GM18505 (cell line): ENCODE results near the gene RHBDF1.

ENCODE experiments used
- ATAC-seq: cut with Tn5 transposase; IDR thresholded peaks from one replicate; pipeline ENCODE4 v1.9.1; 2021; ENCODE audit not compliant: unreplicated experiment
- POLR2A ChIP-seq: IDR thresholded peaks from 4 replicates; pipeline ENCODE4 v1.6.1; 2011; ENCODE audit warnings: borderline replicate concordance; ENCODE audit not compliant: insufficient read depth, insufficient read length; ENCODE audit errors: extremely low read depth

RHBDF1 gene

DNA sequence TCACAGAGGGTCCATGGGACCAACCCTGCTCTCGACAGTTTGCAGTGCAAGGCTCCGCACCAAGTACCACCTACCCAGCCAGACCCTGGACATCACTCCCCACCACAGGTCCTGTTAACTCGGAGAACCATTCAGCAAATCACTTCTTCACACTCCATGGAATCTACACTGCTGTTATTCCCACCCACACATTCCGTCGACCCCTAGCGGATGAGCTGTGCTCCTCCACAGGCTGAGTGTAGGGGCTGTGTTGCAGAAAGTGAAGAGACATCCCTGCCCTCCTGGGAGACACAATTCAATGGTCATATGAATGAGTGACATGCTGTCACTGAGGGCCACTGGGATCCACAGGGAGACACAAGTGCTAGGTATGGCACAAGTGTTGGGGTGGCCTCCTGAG lies 33.1 kb upstream of the RHBDF1 start:
- ATAC-seq = no peak
- TF ChIP-seq POLR2A = no peak

DNA sequence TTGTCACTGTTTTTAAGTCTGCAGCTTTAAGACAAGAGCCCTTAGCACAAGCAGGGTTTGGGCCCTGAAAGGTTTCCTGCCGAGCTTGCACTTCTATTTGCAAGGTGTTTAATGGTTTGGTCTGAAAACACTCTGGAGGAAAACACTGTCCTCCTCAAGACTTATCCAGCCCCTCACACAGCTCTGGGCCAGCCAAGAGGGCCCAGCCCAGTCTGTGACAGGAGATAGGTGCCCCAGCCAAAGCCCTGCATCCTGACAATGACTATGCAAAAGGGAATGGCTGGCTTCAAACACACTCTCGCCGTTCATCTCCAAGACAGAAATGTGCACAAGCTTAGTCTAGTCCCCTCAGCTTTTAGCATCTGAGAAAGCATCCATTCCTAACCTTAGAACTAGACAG lies 32.5 kb upstream of the RHBDF1 start:
- no peak for TF ChIP-seq POLR2A
- ATAC-seq = no peak

DNA sequence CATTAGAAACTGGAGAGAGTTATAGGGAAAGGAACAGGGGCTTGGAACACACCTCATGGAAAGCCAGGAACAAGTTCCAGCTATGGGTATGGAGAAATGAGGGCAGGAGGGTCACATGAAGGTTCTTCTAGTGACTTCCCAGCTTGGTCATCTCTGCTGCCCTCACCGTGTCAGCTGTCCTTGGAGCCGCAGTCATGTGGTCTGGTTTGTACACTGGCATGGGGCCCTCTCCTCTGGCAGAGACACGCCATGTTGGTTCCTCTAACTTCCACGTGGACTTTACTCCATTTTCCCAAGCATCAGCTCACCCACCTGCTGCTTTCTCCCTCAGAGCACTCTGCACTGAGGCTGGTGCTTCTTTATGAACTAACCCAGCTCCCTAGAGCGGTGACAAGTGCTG lies 31.9 kb upstream of the RHBDF1 start:
- no peak for ATAC-seq
- no peak for TF ChIP-seq POLR2A

DNA sequence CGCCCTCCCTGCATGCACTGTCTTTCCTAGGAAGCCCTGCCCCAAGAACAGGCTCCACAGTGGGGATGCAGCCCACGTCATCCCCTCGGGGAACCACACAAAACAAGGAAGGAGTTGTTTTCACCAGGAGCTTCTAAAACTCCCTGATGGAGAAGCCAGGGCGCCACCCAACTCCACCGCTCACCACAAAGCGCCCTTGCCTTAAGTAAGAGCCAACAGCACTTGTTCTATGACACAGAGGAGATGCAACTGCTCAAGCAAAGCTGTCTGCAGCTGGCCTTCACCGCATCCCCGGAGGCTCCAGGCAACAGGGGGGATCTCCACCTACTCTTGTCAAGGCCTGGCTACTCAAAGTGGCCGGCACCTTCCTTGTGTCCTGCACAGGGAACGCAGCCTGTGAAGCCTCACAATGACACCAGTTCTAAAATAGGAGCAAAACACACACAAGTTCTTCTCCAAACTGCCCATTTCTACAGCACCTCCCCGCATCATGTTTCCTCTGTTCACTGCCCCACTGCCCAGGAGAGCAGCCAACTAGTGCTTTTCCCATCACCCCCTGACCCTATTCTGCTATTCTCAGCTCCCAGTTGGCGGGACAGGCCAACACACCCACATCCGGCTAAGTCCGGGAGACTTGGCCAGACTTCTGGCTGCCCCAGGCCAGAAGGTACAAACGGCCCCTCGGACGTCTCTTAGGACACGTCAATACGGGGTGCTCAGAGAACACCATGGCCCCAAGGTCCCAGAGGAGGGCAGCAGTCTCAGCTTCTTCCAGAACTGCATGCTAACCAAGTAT lies 29.8 kb upstream of the RHBDF1 start:
- no peak for ATAC-seq

DNA sequence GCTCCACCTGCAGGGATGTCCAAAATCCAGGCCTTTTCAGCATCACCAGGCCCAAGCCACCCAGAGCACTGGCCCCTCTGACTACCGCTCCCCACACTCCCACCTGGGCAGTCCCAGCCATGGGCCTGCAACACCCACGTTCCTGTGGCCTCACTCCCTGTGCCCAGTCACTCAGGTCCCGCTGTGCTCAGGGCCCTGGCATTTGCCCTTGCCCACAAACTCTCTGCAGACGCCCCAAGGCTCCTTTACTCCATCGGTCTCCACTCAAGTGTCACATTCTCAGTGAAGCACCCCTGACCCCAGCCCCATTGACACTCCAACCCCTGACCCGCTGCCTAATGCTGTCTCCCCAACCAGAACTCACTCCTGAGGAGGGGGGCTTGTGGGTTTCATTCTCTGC lies 29.2 kb upstream of the RHBDF1 start:
- TF ChIP-seq POLR2A = no peak
- ATAC-seq = no peak

More for the DNA sequence above, 29.8 kb upstream of the RHBDF1 start:
- no peak for TF ChIP-seq POLR2A

DNA sequence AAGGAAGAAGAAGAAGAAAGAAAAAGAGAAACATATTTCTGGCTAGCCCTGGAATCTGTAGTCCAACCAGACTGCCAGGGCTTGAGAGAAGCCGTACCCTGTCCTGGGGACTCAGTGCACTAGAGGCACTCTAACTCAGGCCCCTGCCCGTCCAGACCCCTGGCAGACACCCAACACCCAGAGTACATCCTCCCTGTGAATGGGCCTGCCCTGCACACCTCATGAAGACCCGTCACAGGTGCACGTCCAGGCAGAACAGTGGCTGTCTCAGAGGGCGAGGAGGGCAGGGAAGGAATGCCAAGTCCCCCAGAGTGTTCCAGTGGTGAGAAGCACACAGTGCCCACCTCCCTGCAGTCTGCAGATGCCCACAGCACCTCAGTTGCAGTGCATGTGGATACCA lies 28.6 kb upstream of the RHBDF1 start:
- no peak for ATAC-seq
- no peak for TF ChIP-seq POLR2A

DNA sequence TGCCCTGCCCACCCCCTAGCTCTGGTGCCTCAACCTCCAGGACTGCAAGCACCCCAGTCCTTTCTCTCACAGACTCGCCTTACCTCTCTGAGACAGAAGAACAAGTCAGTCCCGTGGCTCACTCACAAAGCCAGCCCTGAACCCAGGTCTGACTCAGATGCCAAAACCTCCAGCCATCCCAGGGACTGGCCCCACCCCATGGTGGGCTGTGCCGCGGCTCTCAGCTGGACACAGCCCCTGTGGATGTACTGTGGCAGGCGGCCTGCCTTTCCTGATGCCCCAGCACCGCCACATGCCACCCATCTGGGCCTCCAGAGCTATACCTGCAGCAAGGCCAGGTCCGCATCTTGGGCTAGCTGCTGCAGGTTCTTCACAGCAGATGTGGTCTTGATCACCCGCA lies 25.4 kb upstream of the RHBDF1 start:
- no peak for ATAC-seq
- TF ChIP-seq POLR2A = no peak

DNA sequence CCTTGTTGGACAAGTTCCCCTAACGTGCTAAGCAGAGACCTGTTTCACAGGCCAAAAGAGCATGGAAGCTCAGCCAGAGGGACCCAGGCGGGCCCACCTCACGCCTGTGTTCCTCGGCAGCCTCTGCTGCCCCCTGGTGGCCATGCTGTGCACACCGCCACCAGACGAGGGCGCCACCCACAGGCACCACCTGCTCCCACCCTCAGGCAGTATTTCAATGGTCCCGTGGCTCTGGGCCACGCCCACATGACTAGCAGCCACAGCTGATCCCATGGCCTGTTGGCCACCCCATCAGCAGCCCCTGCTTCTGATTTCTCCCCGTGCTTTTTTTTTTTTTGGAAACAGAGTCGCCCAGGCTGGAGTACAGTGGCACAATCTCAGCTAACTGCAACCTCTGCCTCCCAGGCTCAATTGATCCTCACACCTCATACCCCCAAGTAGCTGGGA lies 24.5 kb upstream of the RHBDF1 start:
- no peak for TF ChIP-seq POLR2A
- peak; percentile 76 for ATAC-seq

DNA sequence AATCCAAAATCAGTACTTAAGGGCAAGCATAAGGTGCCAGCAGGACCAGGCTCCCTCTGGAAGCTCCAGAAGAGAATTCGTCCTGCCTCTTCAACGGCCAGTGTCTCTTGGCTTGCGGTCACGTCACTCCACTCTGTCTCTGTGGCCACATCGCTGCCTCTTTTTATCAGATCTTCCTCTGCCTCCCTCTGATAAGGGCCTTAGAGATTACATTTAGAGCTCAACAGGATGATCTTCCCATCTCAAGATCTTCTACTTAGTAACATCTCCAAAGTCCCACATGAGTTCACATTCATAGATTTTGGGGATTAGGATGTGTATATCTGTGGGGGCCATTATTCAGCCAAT lies 22.5 kb upstream of the RHBDF1 start:
- ATAC-seq = no peak
- no peak for TF ChIP-seq POLR2A

DNA sequence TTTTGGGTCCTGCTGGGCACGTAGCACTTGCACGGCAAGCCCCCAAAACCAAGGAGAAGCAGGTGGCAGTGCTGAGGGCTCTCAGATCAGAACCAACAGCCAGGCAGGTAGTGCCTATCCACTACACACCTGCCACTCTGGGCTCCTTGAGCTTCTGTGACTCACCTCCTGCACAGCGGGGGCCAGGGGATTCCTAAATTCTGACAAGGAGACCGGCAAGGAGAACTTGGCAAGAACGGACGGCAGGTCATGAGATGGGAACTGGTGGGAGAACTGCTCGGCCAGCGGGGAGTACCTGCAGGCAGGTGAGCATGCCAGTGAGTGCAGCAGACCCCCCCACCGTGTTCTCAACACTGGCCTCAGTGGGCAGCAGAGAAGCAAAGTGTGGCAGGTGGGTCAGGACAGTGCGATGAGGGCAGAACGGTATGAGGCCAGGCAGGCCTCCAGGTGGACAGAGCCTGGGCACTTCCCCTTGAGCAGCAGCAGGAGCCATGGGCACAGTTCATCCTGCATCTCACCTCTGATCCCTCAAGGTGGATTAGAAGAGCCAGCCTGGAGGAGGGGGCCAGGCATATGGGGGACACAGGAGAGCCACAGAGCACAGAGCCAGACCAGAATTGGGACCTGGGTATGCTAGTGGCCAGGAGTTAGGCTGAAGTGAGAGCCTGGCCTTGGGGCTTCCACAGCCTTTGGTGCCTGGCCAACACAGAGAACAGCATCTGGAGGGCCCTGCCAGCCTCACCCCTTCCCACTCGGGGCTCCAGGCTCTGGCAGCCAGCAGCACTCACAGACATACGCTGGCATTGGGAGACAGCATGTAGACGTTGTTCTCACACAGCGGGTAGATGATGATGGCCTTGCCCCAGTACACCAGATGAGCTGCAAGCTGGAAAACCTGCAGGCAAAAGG lies 20.3 kb upstream of the RHBDF1 start:
- no peak for TF ChIP-seq POLR2A
- no peak for ATAC-seq

DNA sequence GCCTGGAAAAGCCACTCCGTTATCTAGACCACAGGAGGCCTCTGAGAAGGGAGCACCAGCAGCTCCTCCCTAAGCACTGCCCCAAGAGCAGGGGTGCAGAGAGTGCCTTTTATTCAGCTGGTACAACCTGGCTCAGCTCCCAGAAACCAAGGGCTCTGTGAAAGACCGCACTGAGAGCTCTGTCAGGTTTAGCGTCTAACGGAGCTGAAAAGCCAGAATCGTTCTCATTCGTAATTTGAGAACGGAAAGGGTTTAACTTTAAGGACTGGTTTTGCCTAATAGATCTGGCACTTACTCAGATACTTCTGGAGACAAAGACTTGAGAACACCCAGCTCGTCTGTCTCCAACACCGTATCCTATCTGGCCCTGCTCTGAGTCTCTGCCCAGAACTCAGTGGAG lies 19.1 kb upstream of the RHBDF1 start:
- no peak for ATAC-seq
- no peak for TF ChIP-seq POLR2A

DNA sequence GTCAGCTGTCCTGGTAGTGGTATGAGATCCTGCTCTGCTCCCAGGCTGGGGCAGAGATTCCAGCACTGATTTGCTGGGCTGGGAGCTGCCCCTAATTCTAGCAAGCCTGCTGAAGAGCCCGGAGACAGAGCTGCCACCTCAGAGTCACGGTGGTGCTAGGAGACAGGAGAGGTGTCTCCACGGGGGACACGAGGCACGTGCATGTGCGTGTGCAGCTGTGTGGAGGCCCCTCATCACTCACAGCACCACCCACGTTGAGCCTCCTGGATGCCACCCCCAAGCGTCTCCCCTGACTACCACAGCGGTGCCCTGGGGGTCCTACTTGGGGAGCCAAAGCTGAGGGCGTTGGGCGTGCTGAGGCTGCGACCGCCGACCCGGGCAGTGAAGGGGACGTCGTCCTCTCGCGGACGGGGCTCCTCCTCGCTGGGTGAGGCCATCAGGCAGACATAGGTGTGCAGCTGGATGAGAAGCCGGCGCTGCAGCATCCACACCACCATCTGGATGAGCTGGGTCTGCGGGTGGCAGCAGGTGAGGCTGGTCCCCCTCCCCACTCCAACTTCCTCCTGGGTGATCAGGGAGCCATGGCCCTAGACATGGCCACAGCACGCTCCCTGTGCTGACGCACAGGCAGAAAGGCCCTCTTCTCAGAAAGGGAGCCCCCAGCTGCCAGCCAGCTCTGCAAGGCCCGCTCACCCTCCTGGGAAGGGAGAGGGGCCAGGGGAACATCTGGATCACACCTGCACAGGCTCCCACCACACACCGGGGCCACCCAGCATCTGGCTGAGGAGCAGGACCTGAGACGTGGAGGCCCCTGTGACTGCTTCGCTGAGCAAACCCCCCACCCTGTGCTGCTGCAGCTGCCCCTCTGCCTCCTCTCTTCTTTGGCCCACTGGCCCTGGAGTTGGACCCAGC lies 17.2 kb upstream of the RHBDF1 start:
- ATAC-seq = no peak
- no peak for TF ChIP-seq POLR2A

DNA sequence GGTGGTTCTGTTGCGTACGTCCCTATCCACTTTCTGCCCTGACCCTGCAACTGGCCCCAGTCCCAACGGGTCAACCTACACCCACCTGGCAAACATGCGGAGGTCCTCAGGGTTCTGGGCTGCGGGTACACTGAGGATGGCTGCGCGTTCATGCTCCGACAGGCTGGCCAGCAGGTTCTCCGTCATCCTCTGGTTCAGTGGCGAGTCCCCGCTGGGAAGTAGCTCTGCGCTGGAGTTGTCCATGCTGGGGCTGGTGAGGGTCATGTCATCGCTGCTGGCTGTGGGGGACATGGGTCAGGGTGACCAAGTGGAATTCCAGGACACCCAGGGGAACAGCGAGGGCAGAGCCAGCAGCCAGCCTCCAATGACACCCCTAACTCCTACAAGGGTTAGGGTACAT lies 16.2 kb upstream of the RHBDF1 start:
- TF ChIP-seq POLR2A = no peak
- no peak for ATAC-seq
